GM23338 (cell line): ENCODE results near the gene MBNL3. TPM values are rescaled to one million over a fixed set of nuclear protein-coding genes. Genes with fewer than 3 reads are reported as not detected.

Experiments used
- ATAC-seq: fragments of 200-7000 bp; cut with Tn5 transposase; 3 replicates; pipeline ENCODE4 v1.9.1; 2020
- DNase-seq: peaks from one replicate; pipeline ENCODE4 v3.0.0-alpha.2; 2015; ENCODE audit warnings: low spot score
- H2AFZ ChIP-seq: fragments of 200-600 bp; sonication (generic); 2 replicates; pipeline ENCODE4 v1.8.0; 2016; ENCODE audit warnings: antibody characterized with exemption, mild to moderate bottlenecking, moderate library complexity
- H3F3A ChIP-seq: fragments of 200-600 bp; sonication (generic); replicated peaks from 2 replicates; pipeline ENCODE4 v1.8.0; 2017; ENCODE audit warnings: antibody characterized with exemption, mixed run types, low read depth
- H3K27ac ChIP-seq: fragments of 200-600 bp; sonication (generic); 2 replicates; pipeline ENCODE4 v1.6.1; 2016; ENCODE audit warnings: low read depth
- H3K27me3 ChIP-seq: fragments of 200-600 bp; sonication (generic); 2 replicates; pipeline ENCODE4 v1.8.0; 2016; ENCODE audit warnings: mild to moderate bottlenecking, mixed run types, moderate library complexity; ENCODE audit not compliant: insufficient read depth
- H3K36me3 ChIP-seq: fragments of 200-600 bp; sonication (generic); 2 replicates; pipeline ENCODE4 v1.8.0; 2016; ENCODE audit warnings: mild to moderate bottlenecking; ENCODE audit not compliant: insufficient read depth
- H3K4me1 ChIP-seq: fragments of 200-600 bp; sonication (generic); 2 replicates; pipeline ENCODE4 v1.8.0; 2016; ENCODE audit warnings: mild to moderate bottlenecking, moderate library complexity; ENCODE audit not compliant: insufficient read depth
- H3K4me2 ChIP-seq: fragments of 200-600 bp; sonication (generic); 2 replicates; pipeline ENCODE4 v1.7.1; 2017; ENCODE audit warnings: mixed run types
- H3K4me3 ChIP-seq: fragments of 200-600 bp; sonication (generic); 2 replicates; pipeline ENCODE4 v1.6.1; 2016; ENCODE audit warnings: mixed run types
- H3K79me2 ChIP-seq: fragments of 200-600 bp; sonication (generic); replicated peaks from 2 replicates; pipeline ENCODE4 v1.8.0; 2017; ENCODE audit warnings: mild to moderate bottlenecking; ENCODE audit not compliant: insufficient read depth
- H3K9me2 ChIP-seq: fragments of 200-600 bp; sonication (generic); 2 replicates; pipeline ENCODE4 v1.8.0; 2017; ENCODE audit not compliant: insufficient read depth
- H4K20me1 ChIP-seq: fragments of 200-600 bp; sonication (generic); replicated peaks from 2 replicates; pipeline ENCODE4 v1.8.0; 2017; ENCODE audit warnings: mild to moderate bottlenecking; ENCODE audit not compliant: insufficient read depth
- H3K27ac Mint-ChIP-seq: 2 replicates; pipeline ENCODE4 v1.8.0; 2020; ENCODE audit warnings: inconsistent platforms, mild to moderate bottlenecking, moderate library complexity, mixed read lengths
- H3K27me3 Mint-ChIP-seq: 3 replicates; pipeline ENCODE4 v1.8.0; 2022; ENCODE audit warnings: low read depth, mild to moderate bottlenecking, moderate library complexity, mixed read lengths, inconsistent platforms; ENCODE audit not compliant: insufficient read depth, poor library complexity
- H3K36me3 Mint-ChIP-seq: 3 replicates; pipeline ENCODE4 v1.8.0; 2021; ENCODE audit warnings: low read depth, mild to moderate bottlenecking, inconsistent platforms, moderate library complexity, mixed read lengths
- H3K4me1 Mint-ChIP-seq: 3 replicates; pipeline ENCODE4 v1.8.0; 2020; ENCODE audit warnings: mild to moderate bottlenecking, inconsistent platforms, mixed read lengths
- H3K4me3 Mint-ChIP-seq: 3 replicates; pipeline ENCODE4 v1.8.0; 2021; ENCODE audit warnings: moderate library complexity, mild to moderate bottlenecking, inconsistent platforms, mixed read lengths
- H3K9me3 Mint-ChIP-seq: 3 replicates; pipeline ENCODE4 v1.8.0; 2020; ENCODE audit warnings: moderate library complexity, mild to moderate bottlenecking, inconsistent platforms, mixed read lengths
- CREB1 ChIP-seq: fragments of 250-450 bp; sonication (Bioruptor Pico); IDR thresholded peaks from 2 replicates; pipeline ENCODE4 v1.5.0; 2020; ENCODE audit warnings: low read depth, mild to moderate bottlenecking, moderate library complexity
- CTCF ChIP-seq, 2 experiments: fragments of 200-600 bp in 1 of 2; sonication (generic) in 1 of 2; conservative IDR thresholded peaks; 2 replicates each; pipeline versions ENCODE4 v1.5.1 to v1.6.1; 2016 to 2017; ENCODE audit warnings: antibody characterized with exemption in 2 of 2, low read depth in 2 of 2, mild to moderate bottlenecking in 2 of 2, moderate library complexity in 1 of 2
- ETS1 ChIP-seq: IDR thresholded peaks from 2 replicates; pipeline ENCODE4 v1.6.1; 2016; ENCODE audit warnings: antibody characterized with exemption
- EZH2 ChIP-seq: fragments of 200-600 bp; sonication (generic); IDR thresholded peaks from one replicate; pipeline ENCODE4 v1.8.0; 2017; ENCODE audit warnings: antibody characterized with exemption, mild to moderate bottlenecking, low read depth; ENCODE audit not compliant: unreplicated experiment
- EZH2phosphoT487 ChIP-seq: fragments of 200-600 bp; sonication (generic); IDR thresholded peaks from one replicate; pipeline ENCODE4 v1.8.1; 2018; ENCODE audit warnings: antibody characterized with exemption; ENCODE audit not compliant: unreplicated experiment
- JUNB ChIP-seq: IDR thresholded peaks from one replicate; pipeline ENCODE4 v1.6.1; 2016; ENCODE audit warnings: antibody characterized with exemption; ENCODE audit not compliant: unreplicated experiment
- NANOG ChIP-seq: IDR thresholded peaks from 2 replicates; pipeline ENCODE4 v1.6.1; 2016; ENCODE audit warnings: antibody characterized with exemption, borderline replicate concordance
- POLR2AphosphoS5 ChIP-seq: IDR thresholded peaks from 2 replicates; pipeline ENCODE4 v1.6.1; 2016; ENCODE audit warnings: antibody characterized with exemption, low read depth
- REST ChIP-seq: IDR thresholded peaks from one replicate; pipeline ENCODE4 v1.6.1; 2018; ENCODE audit warnings: antibody characterized with exemption; ENCODE audit not compliant: unreplicated experiment
- STAT1 ChIP-seq: IDR thresholded peaks from one replicate; pipeline ENCODE4 v1.6.1; 2016; ENCODE audit warnings: antibody characterized with exemption; ENCODE audit not compliant: unreplicated experiment
- ZNF114 ChIP-seq: fragments of 250-450 bp; sonication (Bioruptor Pico); IDR thresholded peaks from 2 replicates; pipeline ENCODE4 v1.5.0; 2020; ENCODE audit warnings: mild to moderate bottlenecking, moderate library complexity
- ZNF331 ChIP-seq: fragments of 250-450 bp; sonication (Bioruptor Pico); IDR thresholded peaks from 2 replicates; pipeline ENCODE4 v1.5.0; 2020; ENCODE audit warnings: low read depth, mild to moderate bottlenecking, moderate library complexity
- ZNF462 ChIP-seq: fragments of 250-450 bp; sonication (Bioruptor Pico); IDR thresholded peaks from 2 replicates; pipeline ENCODE4 v1.5.0; 2020; ENCODE audit warnings: mild to moderate bottlenecking, moderate library complexity
- polyA plus RNA-seq: library from polyadenylated mRNA; unstranded; fragments of >200 nt; fragmentation: Nextera tagmentation; extraction: Ambion mirVana; gene quantifications from 2 replicates; pipeline ENCODE4 v1.2.1, GENCODE V29; 2016
- total RNA-seq: library from RNA; depleted of rRNA; stranded (reverse); fragments of >200 nt; shearing (Covaris generic); gene quantifications from 2 replicates; pipeline ENCODE4 v1.2.3, GENCODE V29; 2014

The MBNL3 gene
- total and polyA plus RNA-seq, 2 experiments from 2014 or later: 2.3 to 2.4 TPM

- ATAC-seq (no peak), DNase-seq (no peak)
- Histone ChIP-seq H4K20me1 (no peaks in the 10 kb centered on the region), H3K36me3 (no peaks in the 10 kb centered on the region), H3K4me1 (no peaks in the 10 kb centered on the region), H3K4me2 (no peak overlapping the region), H3F3A (no peaks in the 10 kb centered on the region), H3K9me2 (no peaks in the 10 kb centered on the region), H2AFZ (no peak overlapping the region), H3K79me2 (no peaks in the 10 kb centered on the region), H3K4me3 (no peak overlapping the region), H3K27ac (no peak overlapping the region), H3K27me3 (no peaks in the 10 kb centered on the region)
- Mint-ChIP-seq H3K4me3 (no peak overlapping the region), H3K27me3 (no peaks in the 10 kb centered on the region), H3K27ac (no peak overlapping the region), H3K4me1 (no peaks in the 10 kb centered on the region), H3K9me3 (no peaks in the 10 kb centered on the region), H3K36me3 (no peaks in the 10 kb centered on the region)
- no peak for TF ChIP-seq ZNF462 (CRISPR knock-in tag)
- no peak for TF ChIP-seq POLR2AphosphoS5
- no peak for TF ChIP-seq REST
- TF ChIP-seq ETS1: no peak
- no peak for TF ChIP-seq NANOG
- no peak for TF ChIP-seq EZH2phosphoT487
- no peak for TF ChIP-seq JUNB
- no peak for TF ChIP-seq ZNF331 (CRISPR knock-in tag)
- TF ChIP-seq CREB1 (CRISPR knock-in tag): no peak
- TF ChIP-seq CTCF (conservative IDR thresholded peaks at IDR 0.05; ENCODE audit: low read depth in 2 of 2): no peak
- TF ChIP-seq EZH2: no peak
- TF ChIP-seq STAT1: no peak
- TF ChIP-seq ZNF114 (CRISPR knock-in tag): no peak
These were observed 32.0 kb upstream of the MBNL3 start for GRCh38 chrX:132520792-132521191.
